CD4-positive, alpha-beta T cell treated with Interleukin-4 for 1 hour (primary cell): ENCODE results near the gene TOR1AIP2.

Experiments used
- DNase-seq, 2 donors: peaks; one replicate each; pipeline ENCODE4 v3.0.0-alpha.2; 2020 to 2022

Gene TOR1AIP2

DNA sequence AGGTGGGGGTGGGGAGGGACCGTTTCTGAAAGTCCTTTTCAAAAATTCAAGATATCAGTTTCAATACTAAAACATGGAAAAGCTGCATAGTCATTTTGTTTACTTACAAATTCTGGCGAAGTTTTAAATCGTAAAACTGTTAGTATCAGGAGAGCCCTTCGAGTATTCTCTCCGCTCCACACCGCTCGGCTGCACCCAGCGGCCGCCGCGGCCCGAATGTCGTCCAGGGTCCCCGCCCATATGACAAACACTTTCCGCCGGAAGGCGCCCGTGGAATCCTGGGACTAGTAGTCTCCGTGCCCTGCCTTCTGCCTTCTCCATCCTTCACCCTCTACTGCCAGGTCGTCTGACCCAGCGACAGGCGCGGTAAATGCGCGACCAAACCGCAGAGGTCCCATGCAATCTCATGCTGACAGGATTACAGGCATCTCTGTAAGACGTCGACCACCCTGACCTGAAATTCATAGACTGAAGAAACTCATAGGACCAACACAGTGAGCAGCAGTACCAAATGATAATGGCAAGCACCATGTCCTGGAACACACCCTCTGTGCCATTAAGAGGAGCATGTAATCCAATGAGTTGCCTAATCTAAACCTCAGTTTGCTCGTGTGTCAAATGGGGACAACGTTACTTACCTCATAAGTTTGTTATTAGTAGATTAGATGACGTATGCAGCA lies at the start of gene TOR1AIP2:
Gene TOR1AIP2 (minus strand): TSS at position 218 of the 680 bp plus-strand sequence. CDS start 25,138 bp downstream, outside the sequence.
- peak; percentile 83 to 85 for DNase-seq

DNA sequence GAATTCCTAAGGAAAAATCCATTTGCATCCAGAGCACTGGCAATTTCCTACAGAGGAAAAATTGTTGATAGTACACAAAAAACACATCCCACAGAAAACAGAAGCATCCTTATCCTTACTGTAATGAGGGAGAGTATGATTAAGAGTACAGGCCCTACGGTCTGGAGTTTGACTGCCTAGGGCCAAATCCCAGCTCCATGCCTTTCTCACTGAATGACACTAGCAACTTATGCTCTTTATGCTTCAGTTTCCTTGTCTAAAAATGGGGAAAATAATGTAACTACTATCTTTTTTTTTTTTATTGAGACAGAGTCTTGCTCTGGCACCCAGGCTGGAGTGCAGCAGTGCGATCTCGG lies 49.2 kb upstream of the TOR1AIP2 start:
- no peak for DNase-seq

DNA sequence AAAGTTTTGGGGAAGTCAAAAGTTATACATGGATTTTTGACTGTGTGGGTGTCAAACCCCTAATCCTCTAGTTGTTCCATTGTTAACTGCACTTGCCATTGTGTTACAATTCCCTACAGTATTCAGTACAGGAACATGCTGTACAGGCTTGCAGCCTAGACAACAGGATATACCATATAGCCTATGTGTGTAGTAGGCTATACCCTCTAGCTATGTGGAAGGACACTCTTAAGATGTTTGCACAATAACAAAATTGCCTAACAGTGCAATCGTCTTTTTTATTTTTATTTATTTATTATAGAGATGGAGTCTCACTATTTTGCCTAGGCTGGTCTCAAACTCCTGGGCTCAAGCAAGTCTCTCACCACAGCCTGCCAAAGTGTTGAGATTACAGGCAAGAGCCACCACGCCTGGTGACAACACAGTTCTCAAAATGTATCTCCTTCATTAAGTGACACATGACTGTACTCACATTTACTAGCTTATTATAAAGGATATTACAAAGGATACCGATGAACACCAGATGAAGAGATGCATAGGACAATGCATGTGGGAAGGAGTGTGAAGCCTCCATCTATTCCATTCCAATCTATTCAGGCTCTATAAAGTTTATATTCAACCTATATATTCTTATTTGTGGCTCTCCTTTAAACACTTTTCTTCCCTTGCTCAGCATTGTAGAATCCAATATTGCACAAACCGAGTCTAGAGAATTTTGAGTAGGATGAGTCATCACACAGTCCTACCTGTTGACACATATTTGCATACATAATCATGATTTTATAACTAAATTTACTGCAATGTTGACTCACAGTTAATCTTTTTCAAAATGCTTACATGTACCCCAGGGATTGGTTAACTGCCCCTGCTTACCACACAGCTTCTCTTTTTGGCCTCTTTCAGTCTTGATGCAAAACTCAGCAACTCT lies 48.6 kb upstream of the TOR1AIP2 start:
- no peak for DNase-seq

DNA sequence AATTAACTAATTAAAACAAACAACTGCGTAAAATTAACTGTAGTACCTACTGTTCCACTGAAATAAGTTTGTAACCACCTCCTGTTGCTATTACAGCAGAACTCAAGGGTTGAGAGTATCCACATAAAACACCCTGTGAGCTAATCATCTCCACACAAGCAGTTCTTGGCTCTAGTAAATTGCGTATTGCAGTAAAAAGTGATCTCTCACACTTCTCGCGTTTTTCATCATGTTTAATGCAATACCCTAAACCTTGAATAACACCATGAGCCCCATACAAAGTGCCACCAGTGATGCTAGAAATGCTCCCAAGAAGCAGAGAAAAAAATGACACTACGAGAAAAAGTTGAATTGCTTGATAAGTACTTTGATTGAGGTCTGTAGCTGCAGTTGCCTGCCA lies 47.7 kb upstream of the TOR1AIP2 start:
- DNase-seq = no peak

DNA sequence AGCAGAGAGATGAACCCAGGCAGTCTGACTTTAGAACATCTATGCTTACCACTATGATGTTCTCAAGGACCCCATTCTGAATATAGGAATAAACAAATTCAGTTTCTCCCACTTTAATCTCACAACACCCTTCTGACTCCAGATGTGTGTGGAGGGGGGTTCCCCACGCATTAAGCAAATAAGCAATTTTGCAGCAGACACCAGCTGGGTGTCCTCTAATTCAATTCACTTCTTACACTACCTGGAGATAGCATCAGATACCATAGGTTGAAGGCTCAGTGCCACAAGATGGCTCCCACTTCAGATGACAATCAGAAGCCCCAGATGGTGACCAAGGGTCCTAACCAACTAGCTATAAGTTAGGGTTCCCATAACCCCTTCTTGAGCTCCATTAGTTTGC lies 46.7 kb upstream of the TOR1AIP2 start:
- DNase-seq = no peak

DNA sequence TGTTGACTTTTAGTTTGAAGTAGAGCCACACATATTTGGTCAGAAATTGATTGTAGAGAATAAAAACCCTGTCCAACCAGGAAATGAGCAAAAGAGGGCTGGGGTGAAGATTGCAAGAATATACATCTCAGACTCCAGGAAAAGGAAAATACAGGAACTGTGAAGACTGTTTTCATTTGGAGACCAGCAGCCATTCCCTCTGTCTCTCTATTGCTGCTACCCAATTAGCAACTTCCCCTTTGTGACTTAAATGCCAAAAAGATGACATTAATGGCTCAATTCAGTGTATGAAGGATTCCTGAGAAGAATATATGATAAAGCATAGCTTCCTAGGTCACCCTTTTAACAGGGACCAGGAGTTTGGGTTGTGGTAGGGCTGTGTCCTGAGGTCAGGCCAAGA lies 45.4 kb upstream of the TOR1AIP2 start:
- DNase-seq = no peak

DNA sequence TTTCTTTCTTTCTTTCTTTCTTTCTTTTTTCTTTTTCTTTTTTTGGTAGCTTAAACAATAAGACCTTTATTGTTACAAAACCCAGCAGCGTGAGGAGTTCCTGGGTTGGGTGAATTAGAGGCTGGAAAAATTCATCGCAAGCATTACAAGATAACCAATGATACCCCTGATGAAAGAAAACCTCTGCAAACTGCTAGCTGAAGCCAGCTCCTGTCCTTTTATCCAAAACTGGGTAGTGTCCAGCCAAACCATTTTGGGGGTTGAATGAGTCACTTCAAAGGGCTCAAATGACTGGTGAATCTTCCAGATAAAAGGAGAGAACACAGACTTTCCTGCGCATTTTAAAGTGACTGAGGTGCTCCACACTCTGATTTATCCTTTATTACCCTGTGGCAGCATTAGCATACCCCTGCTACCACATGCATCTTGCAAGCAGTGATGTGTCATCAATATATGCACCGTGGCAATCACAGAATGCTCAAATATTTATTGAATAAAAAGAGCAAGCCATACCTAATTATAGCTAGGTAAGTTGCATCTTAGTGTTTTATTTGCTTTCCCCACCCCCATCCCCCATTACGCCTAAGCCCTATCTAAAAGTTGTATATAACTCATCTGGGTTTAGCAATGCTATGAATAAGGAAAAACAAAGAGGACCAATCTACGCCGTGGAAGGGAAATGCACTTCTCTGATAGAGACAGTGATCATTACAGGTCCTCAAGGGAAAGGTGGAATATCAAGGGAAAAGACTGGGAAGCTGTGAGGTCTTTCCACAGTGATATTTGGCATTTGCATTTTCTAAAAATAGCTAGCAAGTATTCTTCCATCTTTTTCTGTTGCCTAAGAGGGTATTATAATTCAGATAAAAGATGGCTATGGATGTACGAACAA lies 44.6 kb upstream of the TOR1AIP2 start:
- no peak for DNase-seq

DNA sequence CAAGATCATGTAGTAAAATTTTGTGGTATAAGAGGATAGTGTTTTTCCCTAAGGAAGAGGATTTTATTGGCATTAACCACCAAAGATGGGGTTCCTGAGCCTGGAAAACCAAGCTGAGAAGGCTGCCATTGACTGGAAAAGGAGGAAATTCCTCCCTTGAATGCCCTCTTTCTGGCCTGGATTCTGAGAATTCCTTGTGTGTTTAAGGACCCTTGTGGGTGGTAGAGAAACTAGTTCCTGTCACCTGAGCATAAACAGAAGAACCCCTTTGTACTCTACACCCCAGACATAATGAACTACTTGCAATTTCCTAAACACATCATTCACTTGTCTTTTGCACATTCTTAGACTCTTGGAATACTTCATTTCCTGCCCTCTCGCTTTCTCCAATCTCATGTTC lies 43.9 kb upstream of the TOR1AIP2 start:
- no peak for DNase-seq

DNA sequence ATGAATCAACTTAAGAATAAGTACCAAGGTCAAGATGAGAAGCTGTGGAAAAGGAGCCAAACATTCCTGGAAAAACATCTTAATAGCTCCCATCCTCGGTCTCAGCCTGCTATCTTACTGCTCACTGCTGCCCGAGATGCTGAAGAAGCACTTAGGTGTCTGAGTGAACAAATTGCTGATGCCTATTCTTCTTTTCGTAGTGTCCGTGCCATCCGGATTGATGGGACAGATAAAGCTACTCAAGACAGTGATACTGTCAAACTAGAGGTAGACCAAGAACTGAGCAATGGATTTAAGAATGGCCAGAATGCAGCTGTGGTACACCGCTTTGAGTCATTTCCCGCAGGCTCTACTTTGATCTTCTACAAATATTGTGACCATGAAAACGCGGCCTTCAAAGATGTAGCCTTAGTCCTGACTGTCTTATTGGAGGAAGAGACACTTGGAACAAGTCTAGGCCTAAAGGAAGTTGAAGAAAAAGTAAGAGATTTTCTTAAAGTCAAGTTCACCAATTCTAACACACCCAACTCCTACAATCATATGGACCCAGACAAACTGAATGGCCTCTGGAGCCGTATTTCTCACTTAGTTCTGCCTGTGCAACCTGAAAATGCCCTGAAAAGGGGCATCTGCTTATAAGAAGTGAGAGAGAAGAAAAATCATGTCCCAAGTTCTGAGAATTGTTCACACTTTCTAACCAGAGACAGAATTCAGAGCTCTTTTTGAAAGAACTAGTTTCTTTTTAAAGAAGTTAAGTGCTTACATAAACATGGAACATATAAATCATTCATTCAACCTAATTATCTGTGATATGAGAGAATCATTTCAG lies 40.2 kb upstream of the TOR1AIP2 start:
- DNase-seq = no peak

DNA sequence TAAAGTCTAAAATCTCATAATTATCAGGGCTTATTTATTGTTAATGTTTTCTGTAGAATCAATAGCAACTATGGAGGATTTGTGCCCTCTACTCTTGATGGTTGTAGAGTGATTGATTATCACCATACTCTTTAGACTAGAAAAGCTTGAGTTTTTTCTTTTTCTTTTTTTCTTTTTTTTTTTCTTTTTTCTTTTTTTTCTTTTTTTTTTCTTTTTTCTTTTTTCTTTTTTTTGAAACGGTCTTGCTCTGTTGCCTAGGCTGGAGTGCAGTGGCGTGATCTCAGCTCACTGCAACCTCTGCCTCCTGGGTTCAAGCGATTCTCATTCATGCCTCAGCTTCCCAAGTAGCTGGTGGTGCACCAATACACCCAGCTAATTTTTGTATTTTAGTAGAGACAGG lies 34.2 kb upstream of the TOR1AIP2 start:
- DNase-seq = no peak

DNA sequence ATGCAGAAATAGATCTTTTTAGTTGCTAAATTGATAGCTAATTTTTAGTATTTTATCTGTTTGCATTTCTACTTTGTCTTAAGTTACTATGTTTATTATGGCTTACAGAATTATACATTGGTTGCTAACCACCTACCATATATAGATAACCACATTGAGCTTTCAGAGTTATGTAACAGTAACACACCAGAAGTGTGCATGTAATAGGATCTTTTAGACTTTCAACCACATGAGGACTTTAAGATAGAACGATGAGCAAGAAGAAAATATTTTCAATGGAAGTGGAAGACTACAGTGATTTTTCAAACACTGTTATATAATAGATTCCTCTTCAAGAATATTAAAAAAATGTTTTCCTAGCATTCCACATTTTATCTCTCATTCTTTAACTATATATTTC lies 33.3 kb upstream of the TOR1AIP2 start:
- no peak for DNase-seq

DNA sequence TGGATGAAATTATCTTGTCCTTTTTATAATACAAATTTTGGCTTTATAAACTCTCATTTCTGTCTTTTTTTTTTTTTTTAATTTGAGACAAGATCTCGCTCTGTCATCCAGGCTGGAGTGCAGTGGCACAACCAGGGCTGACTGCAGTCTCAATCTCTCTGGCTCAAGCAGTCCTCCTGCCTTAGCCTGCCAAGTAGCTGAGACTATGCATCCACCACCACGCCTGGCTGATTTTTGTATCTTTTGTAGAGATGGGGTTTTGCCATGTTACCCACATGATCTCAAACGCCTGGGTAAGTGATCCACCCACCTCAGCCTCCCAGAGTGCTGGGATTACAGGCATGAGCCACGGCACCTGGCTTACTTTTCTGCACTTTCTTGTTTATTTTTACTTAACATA lies 12.0 kb upstream of the TOR1AIP2 start:
- DNase-seq = no peak

DNA sequence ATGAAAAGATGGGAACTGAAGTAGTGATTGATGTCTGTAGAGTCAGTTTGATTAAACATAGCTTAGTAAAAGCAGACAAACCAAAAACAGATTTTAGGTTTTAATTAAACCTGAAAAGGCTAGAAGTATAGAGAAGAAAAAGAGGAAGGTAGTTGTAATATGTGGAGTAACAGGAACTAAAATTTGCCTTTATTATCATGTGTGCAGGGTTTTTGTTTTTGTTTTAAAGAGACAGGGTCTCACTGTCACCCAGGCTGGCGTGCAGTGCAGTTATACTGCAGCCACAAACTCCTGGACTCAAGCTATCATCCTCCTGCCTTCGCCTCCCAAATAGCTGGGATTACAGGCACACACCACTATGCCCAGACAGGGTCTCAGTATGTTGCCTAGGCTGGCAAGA lies 10.5 kb upstream of the TOR1AIP2 start:
- no peak for DNase-seq

DNA sequence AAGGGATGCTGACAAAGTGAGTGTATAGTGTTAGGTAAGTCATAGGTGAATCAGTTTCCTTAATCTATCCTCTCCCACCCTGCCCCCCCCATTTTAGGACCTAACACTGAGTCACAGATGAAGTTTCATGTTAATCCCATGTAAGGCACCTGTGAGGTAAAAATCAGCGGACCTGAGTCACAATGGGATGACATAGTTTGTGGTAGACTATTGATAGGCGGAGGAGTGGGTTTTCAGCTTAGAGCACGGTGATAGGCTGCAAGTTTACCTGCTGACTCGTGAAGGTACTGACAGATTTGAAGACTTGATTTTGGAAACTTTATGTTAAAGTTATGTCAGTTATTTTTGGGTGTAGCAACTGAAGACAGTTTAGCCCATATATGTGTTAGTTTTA lies 6.1 kb upstream of the TOR1AIP2 start:
- DNase-seq = peak; percentile 74 to 85

DNA sequence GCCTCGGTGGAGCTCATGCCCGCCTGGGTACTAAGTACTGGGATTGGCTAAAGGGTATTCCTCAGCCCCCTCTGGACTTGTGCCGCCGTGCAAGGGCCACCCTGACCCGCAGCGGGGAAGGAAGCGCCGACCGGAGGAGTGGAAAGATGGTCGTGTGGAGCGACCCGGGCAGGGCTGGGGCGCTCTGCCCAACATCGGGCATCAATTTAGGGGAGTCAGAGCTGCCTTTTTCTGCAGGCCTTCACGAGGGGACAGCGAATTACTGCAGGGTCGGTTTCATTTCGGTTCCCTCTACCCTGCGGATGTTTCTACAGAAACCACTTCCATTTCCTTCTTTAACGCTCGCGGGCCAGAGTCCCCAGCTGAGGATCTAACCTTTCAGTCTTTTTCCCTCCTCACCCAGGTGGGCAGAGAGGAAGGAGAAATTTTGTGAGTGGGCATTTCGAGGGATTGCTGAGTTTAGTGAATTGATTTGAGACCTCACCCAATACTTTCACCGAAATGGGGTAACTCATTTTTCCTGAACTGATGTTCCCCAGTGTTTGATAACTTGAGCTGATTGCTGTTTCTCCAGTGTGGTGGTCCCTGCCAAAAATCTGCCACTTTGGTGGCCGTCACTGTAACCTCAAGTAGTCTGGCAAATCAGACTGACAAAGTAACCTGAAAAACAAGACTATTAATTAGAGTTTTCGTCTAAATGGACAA lies 5.6 kb upstream of the TOR1AIP2 start:
- peak; percentile 55 to 65 for DNase-seq

DNA sequence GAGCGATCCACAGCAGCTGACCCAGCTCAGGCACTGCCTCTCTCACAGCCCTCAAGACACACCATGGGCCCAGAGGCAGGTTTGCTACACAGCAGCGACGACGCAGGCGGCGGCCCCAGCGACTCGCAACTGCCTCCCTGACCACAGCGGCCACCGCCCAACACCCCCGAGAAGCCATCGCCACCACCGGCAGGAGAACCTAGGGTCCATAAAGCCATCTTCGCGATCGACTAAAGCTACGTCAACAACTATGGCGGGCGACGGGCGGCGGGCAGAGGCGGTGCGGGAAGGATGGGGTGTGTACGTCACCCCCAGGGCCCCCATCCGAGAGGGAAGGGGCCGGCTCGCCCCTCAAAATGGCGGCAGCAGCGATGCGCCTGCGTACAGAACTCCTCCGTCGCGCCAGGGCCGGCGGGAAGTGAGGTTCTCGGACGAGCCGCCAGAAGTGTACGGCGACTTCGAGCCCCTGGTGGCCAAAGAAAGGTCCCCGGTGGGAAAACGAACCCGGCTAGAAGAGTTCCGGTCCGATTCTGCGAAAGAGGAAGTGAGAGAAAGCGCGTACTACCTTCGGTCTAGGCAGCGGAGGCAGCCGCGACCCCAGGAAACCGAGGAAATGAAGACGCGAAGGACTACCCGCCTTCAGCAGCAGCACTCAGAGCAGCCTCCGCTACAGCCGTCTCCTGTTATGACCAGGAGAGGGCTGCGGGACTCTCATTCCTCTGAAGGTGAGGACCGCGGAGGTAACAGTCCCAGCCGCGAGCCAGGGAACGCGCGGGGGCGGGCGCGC lies 4.8 kb upstream of the TOR1AIP2 start, which contains the start of gene TOR1AIP1:
Gene TOR1AIP1 (plus strand): TSS at position 33 of the 787 bp plus-strand sequence. CDS start 218 bp downstream, at position 251.
- DNase-seq = peak; percentile 98 to 99

DNA sequence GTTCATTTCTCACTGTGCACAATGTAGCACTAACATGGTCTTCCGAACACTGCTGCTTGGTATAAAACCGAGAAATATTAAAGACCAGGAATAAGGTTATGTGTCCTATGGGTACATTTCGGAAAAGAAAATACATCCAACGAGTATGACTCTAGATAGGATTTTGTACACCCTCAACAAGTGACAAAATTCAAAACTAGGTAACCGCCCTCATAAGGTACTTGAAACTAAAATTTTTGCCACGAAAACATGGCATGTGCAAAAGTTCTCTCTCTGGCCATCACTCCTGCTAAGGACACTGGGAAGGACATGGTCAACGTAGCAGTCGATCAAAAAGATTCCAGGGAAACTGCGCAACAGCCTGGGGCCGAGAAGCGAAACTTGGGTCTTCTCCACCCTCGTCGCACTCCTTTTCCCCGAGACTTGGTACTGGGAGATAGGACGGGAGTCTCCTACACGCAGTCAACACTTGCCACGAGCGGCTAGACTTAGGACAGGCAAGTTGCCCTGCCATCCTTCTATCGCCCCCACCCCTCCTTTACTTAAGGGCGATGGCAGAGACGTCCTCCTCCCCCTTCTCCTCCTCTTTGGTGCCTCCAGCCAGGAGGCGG lies 4.1 kb upstream of the TOR1AIP2 start:
- no peak for DNase-seq

DNA sequence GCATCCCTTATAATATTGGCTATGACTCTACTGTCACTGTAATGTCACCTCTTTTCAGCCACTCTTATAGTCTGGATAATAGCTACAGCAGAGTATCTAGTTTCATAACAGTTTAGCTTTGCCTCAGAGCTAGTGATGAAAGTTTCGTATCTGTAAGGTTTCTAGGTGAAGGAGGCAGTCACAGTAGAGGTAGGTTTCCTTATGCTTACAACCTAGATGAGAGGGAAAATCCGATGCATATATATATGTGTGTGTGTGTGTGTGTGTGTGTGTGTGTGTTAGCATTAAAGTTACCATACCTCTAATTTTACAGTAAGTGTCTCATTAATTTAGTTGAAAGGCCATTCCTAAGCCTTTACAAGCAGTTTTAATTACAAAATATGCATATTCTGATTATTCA lies 2.2 kb upstream of the TOR1AIP2 start:
- no peak for DNase-seq

DNA sequence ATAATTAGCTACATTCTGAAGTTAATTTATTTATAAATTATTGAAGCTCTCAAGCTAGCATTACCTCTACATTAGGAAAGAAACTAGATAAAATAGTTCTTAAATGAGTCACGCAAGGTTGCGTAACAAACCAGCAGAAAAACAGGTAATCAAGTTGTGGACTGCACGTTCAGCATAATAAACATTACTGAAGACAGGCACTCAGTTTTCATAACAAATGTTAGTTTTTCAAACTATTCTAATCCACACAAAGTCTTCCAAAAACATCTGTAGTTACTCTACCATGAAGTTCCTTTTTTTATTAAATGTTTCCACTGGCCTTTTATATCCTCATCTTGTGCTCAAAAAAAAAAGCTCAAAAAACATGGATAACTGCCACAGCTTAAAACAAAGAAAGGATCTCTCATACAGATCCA lies 1.3 kb downstream of the TOR1AIP2 start:
- DNase-seq = no peak
